HG02973 (cell line): ENCODE data around the gene DNAJC8.
A peak's percentile ranks its signal among the peaks of the same experiment; 100 is the strongest.

Experiments
- ATAC-seq: cut with Tn5 transposase; IDR thresholded peaks from one replicate; pipeline ENCODE4 v1.9.1; 2021; ENCODE audit warnings: moderate library complexity; ENCODE audit not compliant: unreplicated experiment

DNAJC8 gene

DNA sequence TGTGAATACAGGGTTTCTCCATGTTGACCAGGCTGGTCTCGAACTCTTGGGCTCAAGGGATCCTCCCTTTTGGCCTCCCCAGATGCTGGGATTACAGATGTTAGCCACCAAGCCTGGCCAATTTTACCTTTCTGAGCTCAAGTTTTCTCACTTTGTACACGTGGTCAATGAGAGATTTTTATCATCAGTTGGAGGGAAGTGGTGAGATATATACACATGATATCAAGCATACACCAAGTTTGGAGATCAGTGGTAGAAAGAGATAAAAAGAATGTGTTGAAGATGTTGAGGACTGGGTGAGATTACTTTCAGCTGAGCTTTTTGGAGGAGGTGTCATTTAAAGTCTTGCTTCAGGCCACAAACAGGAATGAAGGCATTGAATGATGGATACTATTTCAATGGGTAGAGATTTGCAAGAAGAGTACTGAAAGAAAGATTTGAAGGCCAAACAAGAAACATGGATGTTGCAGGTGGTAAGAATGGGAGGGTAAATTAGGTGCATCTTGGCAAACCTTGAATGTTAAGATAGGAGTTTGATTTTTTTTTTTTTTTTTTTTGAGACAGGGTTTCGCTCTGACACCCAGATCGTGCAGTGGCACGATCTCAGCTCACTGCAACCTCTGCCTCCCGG lies 23.5 kb upstream of the DNAJC8 start:
- no peak for ATAC-seq

DNA sequence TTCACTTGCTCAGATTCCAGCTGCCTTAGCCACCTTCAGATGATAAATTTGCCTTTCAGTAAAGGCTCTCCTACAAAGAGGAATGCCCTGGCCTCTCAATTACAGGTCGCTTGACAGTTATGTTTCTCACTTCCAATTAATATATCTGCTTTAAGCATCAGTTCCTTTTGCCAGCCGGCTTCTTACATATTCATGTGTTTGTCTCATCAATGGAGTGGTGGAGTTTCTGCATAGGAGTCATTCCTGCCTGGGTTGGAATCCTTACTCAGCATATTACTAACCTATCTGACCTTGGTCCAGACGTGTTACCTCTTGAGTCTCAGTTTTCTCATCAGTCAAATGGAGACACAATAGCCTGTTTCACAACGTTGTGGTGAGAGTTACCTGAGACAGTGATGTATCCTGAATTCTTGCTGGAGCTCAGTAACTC lies 17.1 kb upstream of the DNAJC8 start:
- ATAC-seq, result no peak

DNA sequence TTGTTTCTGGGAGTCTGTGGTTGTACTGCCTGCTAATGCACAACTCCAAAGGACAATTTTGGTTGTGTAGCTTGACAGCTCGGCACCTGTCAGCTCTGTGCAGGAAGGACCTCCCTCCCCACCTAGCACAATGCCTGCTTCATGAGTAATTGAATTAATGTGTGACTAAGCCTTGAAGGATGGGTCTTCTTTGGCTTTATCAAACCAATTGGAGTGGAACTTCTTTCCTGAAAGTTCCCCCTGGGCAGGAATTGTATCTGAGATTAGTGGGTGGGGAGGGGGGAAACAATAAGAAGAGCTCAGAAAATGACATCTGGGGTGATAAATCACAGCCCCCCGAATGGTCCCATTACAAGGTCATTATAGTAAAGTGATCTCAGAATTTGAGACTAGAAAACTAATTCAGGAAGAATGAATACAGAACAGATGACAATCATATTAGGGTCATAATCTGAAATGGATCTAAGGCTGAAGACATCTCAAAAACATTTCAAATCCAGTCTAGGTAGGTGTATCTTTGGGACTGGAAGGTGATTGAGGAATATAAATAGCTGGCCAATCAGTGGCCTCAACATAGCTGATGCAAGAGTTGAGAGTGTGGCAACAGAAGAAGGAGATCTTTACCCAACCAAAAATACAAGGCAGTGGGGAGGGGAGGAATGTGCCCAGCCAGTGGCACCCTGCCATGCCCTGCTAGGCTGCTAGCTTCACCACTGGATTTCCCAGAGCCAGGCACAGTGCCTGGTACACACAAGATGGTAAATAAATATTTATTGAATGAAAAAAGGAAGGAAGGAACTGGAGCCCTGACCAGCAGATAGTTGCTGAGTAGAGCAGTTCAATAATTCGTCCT lies 16.4 kb upstream of the DNAJC8 start:
- ATAC-seq, result no peak

DNA sequence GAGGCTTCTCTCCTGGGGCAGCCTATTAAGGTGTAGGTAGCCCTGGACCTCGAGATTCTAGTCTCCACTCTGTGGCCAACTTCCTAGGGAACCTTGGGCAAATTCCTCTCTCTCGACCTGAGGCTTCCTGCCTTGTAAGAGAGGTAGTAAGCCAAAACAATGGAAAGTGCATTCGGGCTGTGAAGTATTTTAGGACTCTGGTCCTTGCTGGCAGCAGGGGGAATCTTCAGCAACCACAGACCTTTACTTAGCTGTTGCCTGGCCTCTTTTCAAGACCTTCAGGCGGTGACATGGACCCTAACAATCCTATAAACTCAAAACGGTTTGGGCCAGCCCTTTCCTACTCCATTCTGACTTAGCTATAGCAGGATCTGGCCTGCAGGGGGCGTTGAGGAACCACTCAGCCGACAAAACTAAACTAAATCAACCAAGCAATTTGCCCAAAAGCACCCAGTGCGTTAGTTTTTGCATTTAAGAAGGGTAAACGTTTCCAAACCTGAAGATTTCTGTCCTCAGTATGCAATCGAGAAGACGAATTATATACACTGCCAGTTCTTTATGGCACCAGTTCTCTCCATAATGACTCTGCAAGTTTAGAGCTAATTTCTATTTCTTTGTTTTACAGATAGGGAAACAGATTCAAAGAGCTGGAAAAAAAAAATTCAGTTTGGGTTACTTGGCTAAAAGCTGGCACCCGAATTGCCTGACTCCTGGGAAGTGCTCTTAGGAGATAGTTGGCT lies 15.6 kb upstream of the DNAJC8 start:
- ATAC-seq, result no peak

DNA sequence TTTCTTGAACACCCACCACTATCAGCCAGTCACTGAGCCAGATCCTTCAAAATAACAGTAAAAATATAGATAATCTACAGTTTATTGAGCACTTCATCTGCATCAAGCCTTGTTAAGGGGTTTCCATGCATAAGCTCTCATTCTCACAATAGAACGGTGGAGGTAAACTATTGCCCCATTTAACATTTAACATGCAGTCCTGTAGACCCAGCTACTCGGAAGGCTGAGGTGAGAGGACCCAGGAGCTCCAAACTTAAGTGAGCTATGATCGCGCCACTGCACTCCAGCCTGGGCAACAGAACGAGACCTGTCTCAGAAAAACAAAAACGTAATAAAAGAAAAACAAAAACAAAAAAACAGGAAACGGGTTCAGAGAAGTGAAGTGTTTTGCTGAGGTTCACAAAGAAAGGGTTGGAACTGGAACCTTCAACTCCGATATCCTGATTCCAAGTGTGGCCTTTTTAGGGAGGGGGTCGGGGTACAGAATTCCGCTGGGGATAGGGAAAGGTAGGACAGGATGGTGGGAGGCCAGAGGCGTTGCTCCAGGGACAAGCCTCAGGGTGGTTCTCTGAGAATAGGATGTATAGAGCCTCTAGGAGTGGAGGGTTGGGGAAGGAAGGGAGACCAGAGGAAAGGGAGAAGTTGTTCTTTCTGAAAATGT lies 14.9 kb upstream of the DNAJC8 start:
- no peak for ATAC-seq

DNA sequence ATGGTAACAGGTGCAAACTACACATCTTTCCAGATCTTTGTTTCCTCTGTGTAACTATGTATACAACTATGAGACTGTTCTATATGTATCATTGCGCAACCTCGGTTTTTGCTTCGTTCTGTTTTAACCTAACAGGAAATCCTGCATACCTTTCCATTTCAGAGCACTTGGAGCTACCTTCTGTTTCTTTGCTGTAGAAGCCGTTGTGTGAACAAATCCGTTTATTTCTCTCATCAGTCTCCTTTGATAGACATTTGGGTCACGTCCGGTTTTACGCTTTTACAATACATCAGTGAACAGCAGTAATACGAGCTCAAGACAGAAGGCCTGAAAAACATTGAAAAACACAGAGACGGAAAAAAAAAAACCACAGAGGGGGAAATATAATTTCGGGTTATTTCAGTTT lies 13.6 kb upstream of the DNAJC8 start:
- no peak for ATAC-seq

DNA sequence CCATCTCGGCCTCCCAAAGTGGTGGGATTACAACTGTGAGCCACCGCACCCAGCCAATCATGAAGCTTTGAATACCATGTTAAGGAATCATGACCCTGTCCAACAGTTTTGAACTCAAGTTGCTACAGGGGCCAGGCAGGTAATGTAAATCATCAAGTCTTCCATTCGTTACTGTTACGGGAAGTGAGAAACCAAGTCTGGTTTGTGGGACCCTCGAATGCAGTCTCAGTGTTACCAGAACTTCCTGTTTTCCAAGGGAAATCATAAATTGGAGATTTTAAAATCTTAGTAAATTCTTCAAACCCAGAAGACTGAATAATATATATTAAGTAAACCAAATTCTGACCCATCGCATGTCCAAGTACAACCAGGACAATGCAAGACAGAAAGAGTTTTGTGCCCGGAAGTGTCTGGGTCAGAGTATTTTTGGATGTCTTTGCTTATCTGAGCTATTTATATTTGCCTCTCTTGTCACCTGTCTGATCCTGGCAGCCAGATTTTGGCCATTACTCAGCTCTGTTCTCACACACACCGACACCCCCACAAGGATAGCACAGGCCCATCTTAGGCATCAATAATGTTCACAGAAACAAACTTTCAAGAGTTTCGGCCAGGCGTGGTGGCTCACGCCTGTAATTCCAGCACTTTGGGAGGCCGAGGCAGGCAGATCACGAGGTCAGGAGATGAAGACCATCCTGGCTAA lies 11.9 kb upstream of the DNAJC8 start:
- no peak for ATAC-seq

DNA sequence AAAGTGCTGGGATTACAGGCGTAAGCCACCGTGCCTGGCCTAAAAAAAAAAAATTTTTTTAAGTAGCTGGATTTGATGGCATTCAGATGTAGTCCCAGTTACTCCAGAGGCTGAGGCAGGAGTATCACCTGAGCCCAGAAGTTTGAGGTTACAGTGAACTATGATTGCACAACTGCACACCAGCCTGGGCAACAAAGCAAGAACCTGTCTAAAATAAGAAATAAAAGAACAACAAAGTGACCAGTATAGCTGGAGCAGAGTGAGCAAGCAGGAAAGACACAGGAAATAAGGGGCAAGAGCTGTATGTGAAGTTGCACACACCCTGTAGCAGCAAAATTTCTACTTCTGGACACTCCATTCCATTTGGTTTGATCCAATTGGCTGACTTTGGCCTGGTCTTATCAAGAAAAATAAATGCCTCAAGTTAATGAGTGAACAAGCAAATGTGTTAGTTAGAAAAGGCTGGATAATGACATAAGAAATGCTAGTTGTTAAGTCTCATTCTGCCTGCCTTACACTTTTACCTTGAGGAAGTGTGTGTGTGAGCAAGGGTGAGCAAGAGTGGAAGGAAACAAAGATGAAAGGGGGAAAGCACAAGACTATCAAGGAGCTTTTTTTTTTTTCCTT lies 11.0 kb upstream of the DNAJC8 start:
- no peak for ATAC-seq

DNA sequence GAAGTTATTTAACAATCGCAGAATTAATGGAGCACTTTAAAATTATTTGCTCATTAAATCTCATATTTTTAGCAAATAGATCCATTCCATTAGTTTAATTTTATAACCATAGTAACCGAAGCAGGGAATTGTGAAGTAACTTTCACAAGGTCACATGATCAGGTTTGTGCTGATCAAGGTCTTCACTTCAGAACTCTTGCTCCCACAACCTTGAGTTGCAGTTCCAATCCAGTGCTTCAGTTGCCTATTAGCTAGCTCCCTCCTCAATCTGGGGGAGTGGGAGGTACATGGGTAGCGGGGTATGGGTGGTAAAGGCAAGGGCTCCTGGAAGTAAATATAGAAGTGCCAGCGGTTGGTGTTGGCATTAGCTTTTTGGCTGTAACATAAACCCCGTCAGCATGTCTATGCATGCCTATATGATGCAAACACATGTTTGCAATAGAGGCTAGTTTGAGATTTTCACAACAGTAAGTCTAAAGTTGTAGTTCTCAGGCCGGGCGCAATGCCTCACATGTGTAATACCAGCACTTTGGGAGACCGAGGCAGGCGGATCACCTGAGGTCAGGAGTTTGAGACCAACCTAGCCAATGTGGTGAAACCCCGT lies 8.9 kb upstream of the DNAJC8 start:
- no peak for ATAC-seq

DNA sequence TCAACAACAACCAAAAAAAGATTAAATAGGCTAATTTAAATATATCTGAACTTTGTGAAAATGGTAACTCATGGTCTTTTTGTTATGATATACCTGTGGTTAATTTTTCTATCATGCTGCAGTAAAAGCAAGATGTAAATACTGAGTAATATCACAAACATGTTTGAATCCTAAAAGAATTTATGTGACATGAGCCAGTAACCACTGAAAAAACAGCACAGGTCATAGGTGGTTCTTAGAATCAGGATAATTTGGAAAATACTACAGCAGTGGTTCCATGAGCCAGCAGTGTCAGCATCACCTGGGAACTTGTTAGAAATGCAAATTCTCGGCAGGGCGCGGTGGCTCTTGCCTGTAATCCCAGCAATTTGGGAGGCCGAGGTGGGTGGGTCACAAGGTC lies 7.2 kb upstream of the DNAJC8 start:
- ATAC-seq, result no peak

DNA sequence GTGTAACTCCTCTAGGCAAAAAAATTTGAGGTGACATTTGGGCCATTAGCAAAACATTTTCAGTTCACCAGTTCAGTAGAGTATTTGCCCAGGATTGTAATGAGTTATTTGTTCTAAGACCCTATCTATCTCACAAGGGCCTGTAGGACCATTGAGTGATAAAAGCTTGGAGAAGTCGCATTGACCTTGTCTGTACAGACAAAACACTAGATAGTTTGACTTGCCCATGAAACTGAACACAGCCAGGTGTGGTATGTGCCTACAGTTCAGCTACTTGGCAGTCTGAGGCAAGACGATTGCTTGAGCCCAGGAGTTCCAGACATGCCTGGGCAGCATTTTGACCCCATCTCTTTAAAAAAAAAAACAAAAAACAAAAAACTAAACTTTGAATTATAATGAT lies 6.2 kb upstream of the DNAJC8 start:
- ATAC-seq, result no peak

DNA sequence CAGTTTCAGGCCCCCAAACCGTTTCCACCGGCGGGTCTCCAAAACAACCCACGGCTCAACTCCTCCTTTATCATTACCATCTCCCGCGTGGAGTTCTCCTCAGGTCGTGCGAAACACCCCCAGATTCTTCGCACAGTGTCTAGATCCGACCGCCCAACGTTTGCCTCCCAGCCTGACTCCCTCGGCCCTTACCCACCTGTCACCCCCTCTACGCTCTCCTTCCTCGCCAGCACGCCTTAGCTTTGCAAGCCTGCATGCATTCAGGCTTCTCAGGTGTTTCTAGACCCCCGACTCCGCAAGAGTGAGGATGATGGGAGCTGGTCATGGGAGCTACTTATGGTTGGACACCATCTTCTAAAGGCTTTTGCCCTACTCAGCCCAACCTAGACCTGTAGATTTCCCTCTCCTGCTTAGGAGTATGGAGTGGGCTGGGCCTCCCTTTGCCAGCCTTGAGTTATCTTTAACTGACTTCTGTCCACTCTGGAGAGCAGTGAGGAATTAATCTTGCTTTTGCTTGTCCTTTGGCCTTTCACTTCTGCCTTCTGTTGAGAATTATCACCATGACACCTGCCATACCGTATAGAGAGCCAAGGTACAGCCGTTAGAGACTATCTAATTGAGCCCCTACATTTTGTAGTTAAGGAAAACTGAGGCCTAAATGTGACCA lies 4.0 kb upstream of the DNAJC8 start:
- ATAC-seq, result no peak

DNA sequence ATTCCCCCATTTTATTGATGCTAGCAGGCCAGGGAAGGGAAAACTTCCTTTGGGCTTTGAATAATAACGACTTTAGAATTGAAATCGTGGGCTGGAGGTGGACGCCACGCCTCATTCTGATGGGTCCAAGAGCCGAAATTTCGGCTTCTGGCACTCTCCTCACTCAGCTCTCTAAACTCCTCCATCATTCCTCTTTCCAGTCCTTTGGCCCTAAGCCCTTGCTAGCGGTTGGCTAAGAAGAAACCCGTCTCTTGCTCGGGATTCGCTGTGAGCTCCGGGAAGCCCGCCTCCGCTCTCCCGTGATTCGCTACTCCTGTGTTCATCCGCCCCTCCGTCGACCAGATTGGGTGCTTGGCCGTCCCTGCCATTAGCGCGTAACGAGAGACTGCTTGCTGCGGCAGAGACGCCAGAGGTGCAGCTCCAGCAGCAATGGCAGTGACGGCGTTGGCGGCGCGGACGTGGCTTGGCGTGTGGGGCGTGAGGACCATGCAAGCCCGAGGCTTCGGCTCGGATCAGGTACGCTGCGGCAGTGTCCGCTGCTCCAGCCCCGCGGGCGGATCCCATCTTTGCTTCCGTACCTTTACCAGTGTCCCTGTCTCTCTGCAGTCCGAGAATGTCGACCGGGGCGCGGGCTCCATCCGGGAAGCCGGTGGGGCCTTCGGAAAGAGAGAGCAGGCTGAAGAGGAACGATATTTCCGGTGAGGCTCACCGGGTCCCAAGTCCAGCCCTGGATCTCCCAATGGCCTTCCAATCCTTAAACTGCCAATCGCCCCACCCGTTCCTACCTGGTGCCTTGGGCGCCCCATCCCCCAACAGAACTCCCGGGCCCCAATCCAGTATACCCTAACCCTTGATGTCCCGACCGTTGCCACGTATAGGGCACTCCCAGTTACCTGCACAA lies 3.2 kb upstream of the DNAJC8 start, which contains the start of gene ATP5IF1:
Gene ATP5IF1 (plus strand): TSS at position 370 of the 901 bp plus-strand sequence. CDS start 60 bp downstream, at position 430.
- peak; percentile 79 for ATAC-seq

DNA sequence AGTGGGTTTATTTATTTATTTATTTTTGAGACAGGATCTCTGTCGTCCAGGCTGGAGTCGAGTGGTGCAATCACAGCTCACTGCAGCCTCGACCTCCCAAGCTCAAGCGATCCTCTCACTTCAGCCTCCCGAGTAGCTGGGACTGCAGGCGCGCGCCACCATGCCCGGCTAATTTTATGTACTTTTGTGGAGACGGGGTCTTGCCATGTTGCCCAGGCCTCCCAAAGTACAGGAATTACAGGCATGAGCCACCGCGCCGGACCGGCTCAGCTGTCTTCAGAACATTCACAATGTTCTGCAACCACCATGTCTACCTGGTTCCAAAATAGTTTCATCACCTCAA lies 406 bp upstream of the DNAJC8 start:
- no peak for ATAC-seq

DNA sequence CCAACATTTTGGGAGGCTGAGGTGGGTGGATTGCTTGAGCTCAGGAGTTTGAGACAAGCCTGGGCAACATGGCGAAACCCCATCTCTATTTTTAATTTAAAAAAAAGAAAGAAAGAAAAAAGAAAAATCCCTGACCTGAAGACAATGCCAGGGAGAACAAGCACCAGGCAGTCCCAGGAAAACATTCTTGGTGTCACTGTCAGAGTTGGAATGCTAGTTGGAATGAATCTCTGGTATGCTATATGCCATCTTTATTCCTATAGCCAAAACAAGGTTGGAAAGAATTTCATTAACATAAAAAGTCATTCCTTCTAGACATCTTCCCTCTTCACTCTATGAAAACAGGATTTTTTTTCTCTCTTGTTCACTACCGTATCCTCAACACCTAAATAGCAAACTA lies 2.8 kb downstream of the DNAJC8 start:
- ATAC-seq, result no peak

DNA sequence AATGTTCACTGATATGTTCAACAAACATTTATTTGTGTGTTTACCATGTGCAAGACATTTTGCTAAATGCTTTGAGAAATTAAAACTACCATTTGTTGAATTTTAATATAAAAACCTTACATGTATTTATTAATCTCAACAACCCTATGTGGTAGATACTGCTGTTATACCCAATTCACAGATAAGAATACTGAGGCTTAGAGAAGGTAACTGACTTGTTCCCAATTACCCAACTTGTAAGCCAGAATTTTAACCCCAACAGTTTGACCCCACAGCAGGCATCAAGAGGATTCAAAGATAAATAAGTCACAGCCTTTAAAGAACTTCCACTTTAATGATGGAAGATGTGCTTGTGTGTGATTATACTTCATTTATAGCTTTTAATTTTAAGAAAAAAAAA lies 3.7 kb downstream of the DNAJC8 start:
- ATAC-seq, result no peak

DNA sequence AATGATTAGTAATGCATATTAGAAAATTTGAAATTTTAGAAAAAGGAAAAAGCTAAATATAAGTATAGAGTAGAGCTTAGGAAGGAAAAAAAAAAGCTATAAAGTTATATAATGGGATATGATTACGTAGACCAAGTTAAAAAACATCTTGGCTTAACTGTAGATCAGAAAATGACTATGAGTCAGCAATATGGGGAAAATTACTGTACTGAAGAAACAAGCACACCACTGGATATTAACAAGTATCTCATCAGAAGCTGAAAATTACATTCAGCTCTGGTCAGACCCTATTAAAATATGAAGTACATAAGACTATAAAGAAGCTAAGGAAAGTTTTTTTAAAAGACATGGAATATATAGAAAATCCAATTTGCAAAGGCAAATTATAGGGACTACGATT lies 19.5 kb downstream of the DNAJC8 start:
- no peak for ATAC-seq

DNA sequence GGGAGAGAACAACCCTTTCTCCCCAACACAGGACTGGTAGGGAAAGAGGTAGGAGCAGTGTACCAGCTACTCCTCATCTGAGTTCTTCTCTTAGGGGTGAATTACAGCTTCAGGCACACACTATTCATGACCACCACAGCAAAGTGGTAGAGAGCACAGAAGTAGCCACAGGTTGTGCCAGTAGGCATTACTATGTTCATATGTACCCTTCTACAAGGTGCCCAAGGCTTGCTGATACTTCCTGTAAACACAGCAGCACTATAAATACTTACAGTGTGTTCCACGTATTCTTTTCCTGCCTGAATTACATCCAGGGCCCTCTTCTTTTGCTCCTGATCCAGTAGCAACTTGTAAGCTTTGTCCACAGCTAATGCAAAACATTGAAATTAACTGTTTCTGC lies 23.1 kb downstream of the DNAJC8 start:
- no peak for ATAC-seq
